T-helper 9 cell (primary cell): ENCODE results near the gene GOLGA3.

Experiments used
- DNase-seq: peaks from one replicate; pipeline ENCODE4 v3.0.0-alpha.2; 2020

Gene GOLGA3

GRCh38 chr12:132743831-132744230, 84.8 kb downstream of the GOLGA3 start:
- DNase-seq = no peak

- no peak for DNase-seq
These were observed 87.0 kb downstream of the GOLGA3 start for GRCh38 chr12:132741620-132742019.

GRCh38 chr12:132740652-132741051, 88.0 kb downstream of the GOLGA3 start:
- DNase-seq = no peak

- no peak for DNase-seq
These were observed 88.4 kb downstream of the GOLGA3 start for GRCh38 chr12:132740313-132740646.

GRCh38 chr12:132739600-132740312, 88.9 kb downstream of the GOLGA3 start:
- DNase-seq = no peak

- DNase-seq = no peak
These were observed 91.8 kb downstream of the GOLGA3 start for GRCh38 chr12:132736913-132737312.

- no peak for DNase-seq
These were observed 92.3 kb downstream of the GOLGA3 start for GRCh38 chr12:132736378-132736777.

GRCh38 chr12:132735496-132735895, 93.2 kb downstream of the GOLGA3 start:
- DNase-seq = no peak

- DNase-seq = no peak
These were observed 94.5 kb downstream of the GOLGA3 start for GRCh38 chr12:132734206-132734605.

- DNase-seq = no peak
These were observed 97.1 kb downstream of the GOLGA3 start for GRCh38 chr12:132731574-132731973.

- no peak for DNase-seq
These were observed 98.3 kb downstream of the GOLGA3 start for GRCh38 chr12:132730353-132730752.

GRCh38 chr12:132729541-132730320, 98.9 kb downstream of the GOLGA3 start:
- DNase-seq = no peak

- DNase-seq = no peak
These were observed 100.2 kb downstream of the GOLGA3 start for GRCh38 chr12:132728502-132728901.

GRCh38 chr12:132727091-132727794, 101.4 kb downstream of the GOLGA3 start:
- DNase-seq = no peak

GRCh38 chr12:132726386-132726785, 102.3 kb downstream of the GOLGA3 start:
- no peak for DNase-seq

- DNase-seq = no peak
These were observed 104.0 kb downstream of the GOLGA3 start for GRCh38 chr12:132724506-132725241.

GRCh38 chr12:132723764-132724140, 104.9 kb downstream of the GOLGA3 start:
- no peak for DNase-seq

GRCh38 chr12:132723015-132723763, 105.5 kb downstream of the GOLGA3 start:
- no peak for DNase-seq

- DNase-seq = no peak
These were observed 107.9 kb downstream of the GOLGA3 start for GRCh38 chr12:132720606-132721345.

GRCh38 chr12:132719954-132720324, 108.7 kb downstream of the GOLGA3 start:
- DNase-seq = no peak

GRCh38 chr12:132719141-132719953, 109.3 kb downstream of the GOLGA3 start:
- no peak for DNase-seq
